NCI-H1436 treated with DMSO at 0.1 percent for 48 hours (cell line): Measurements from ENCODE around the gene HOXB8.

Source experiments
- DNase-seq: peaks from one replicate; lab custom pipeline; 2025; lab: John Stamatoyannopoulos, UW

HOXB8 gene

DNA sequence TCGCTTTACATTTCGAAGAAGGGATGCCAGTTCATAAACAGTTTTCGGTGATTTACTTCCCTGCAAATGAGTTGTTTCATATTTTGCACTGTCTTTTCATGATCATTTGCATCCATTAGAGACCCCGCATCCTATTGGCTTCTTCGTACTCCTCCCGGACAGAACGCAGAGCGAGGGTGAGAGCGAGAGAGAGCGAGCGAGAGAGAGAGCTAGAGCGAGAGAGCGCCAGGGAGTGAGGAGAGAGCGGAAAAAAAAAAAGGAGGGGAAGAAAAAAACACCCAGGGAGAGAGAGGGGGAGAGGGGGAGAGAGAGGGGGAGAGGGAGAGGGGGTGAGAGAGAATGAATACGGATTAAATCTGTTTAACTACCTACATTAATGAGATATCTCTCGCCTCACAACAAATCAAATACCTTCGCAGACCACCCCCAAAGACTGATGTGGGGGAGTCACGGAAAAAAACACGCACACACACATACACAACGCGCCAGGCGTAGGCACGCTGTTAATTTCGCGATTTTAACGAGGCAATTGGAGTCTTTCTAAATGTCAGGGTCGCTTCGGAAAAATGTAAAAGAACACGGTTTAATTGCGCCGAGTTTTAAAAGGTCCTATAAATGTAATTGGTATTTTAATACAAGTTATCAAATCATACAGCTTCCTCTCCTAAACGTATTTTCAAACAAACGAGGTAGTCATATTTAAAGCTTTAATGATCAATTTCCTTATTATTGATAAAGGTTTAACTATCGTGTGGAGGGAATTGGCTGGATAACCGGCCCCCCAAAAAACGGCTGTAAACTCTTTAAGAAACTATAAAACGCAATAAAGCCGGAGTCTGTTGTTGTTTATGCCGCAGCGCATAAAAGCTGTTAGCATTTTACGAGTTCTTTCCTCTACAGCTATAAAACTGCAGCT lies at the start of gene HOXB8:
Gene HOXB8, minus strand, starts transcription at position 246 of the 916 bp plus-strand sequence. CDS start 588 bp downstream, outside the sequence.
- DNase-seq, result no peak

- DNase-seq, result no peak
Observed at GRCh38 chr17:48663134-48663924, 48.2 kb upstream of the HOXB8 start.

DNA sequence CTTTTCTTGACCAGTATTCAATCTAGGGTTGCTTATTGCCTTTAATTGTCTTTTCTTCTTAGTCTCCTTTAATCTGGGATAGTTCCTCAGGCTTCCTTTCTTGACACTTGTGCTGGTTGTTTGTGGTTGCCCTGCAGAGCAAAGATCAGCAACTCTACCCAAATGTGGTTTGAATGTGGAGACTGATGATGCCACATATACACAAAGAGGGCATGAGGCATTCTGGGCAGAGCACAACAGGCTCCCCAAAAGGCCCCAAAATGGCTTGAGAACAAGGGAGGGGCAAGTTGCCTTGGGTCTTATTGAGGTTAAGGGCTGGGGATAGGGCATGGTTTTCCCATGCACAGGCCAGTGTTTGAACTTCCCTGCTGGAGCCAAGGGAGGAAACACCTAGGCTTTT lies 40.8 kb upstream of the HOXB8 start:
- no peak for DNase-seq

DNA sequence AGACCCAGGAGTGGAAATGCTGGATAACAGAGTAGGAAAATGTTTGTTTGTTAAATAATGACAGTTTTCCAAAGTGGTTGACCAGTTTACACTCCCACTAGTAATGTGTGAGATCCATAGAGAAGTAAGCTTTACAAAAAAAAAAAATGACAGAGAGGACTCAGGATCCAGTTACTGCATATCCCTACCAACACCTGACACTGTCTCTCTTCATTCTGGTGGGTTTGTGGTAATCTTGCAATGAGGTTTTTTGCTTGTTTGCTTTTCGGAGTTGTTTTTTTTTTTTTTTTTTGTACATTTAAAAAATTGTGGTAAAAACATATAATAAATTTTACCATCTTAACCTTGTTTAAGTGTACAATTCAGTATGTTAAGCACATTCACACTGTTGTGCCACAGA lies 34.6 kb upstream of the HOXB8 start:
- DNase-seq, result no peak

DNA sequence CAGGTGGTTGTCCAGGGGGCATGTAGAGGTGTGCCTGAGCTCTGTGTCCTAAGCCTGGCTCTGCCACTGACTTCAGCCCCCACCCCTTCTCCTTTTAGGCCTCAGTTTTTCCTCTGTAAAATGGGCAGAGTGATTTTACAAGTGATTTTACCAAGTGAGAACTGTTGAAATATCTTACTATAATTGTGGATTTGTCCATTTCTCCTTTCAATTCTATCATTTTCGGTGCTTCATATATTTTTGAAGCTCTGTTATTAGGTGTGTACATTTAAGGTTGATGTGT lies 32.8 kb upstream of the HOXB8 start:
- DNase-seq, result no peak

- no peak for DNase-seq
Observed at GRCh38 chr17:48647103-48647962, 32.2 kb upstream of the HOXB8 start.

GRCh38 chr17:48646183-48647102 lies 31.4 kb upstream of the HOXB8 start:
- DNase-seq, result no peak

GRCh38 chr17:48645639-48646182 lies 30.6 kb upstream of the HOXB8 start:
- no peak for DNase-seq

DNA sequence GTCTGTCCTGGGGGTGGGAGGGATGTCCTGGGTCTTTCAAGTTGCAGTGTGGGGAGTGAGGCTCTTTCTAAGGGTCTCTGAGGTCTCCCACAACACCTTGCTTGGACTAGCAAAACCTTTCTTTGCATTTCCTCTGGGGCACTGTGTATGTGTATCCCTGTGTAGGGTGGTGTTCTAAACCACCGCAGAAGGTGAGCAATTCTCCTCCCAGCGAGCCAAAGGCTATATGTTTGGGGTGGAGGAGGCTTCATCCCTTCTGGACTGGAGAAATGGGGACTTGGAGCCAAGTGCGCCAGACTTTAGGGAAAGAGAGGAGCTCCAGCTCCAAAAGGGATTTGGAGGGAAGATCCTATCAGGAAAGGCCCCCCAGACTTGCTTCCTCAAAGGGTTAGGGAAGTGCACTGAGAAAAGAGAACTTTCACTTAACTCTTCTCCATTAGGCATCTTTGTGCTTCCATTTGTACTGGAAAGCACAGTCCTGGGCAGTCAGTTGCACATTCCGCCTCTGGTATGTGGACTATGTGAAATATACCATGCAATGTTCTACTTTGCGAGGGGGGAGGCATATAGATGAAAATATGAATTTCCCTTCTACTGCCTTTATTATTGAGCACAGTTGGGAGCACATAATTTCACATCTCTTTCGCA lies 29.9 kb upstream of the HOXB8 start:
- DNase-seq, result no peak

DNA sequence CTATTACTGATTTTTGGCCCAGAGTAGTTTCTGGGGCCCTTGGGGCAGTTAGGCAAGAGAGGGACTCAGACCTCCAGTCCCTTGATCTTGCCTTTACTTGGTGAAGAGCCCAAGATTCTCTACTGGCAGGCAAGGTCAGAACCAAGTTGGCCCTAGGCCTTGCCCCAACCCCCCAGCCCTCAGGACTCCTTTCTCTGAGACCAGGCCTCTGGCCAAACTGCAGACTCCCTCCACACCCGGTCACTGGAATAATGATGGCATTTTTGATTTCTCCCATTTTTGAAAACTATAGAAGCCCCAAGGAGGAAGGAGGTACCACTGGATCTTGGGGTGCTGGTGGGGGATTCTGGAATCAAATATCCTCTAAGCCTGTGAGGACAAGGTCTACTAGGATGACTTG lies 29.1 kb upstream of the HOXB8 start:
- no peak for DNase-seq

GRCh38 chr17:48643697-48644012 lies 28.6 kb upstream of the HOXB8 start:
- DNase-seq, result no peak

GRCh38 chr17:48642843-48643696 lies 28.0 kb upstream of the HOXB8 start:
- no peak for DNase-seq

DNA sequence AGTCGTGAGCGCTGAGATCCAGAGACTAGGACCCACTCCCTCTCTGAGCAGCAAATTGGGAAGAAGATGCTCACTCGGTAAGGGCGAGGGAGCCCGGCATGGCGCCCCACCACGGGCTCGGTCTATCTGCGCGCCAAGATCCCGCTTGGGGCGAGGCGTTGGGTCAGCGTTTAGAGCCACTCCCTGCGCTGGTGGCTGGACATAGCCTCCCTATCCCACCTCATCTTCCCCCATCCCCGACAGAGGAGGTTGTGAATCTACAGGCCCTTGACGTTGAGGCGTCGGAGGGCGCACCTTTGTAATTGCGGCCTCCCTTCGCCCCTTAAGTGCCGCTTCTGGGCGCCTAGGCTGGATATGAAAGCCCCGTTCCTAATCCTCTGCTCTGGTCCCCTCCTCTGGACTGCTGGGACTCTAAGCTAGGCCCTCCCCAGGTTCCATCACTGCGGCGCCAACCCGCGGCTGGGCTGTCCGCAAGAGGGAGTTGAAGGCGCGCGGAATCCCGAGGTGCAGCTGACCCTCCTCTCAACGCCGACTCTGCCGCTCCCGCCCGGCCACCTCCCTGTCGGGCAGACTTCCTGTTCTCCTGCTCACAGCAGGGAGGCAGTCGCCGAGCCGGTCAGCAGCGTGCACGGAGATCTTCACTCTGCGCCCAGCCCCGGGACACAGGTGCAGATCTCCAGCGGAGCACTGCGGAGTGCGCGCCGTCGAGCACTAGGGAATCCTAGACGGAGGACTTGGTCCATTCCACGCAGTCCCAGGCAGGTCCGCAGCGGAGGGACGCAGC lies 27.2 kb upstream of the HOXB8 start:
- no peak for DNase-seq

DNA sequence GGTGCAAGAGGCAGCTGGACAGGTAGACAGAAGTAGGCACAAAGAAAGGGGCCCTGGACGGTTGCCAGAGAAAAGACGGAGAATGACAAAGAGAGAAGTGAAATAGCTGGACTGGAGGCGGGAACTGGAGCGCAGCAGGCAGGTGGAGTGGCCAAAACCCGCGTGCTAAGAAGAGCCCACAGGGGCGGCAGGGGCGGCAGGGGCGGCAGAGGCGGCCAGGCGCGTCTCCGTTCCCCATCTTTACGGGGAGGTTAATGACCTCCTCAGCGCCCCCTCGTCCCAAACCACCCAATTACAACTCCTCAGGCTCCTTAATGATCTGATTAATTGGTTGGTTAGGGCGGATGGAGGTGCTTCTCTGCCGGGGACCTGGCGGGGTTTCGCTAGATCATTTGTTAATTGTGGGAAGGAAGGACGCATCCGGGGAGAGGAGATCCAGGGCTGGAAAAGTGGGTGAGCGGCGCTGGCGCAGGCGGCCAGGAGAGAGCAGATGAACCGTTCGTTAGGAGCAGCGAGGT lies 26.5 kb upstream of the HOXB8 start:
- no peak for DNase-seq

GRCh38 chr17:48640858-48641180 lies 25.7 kb upstream of the HOXB8 start:
- DNase-seq, result no peak

- DNase-seq, result no peak
Observed at GRCh38 chr17:48639982-48640857, 25.1 kb upstream of the HOXB8 start.

DNA sequence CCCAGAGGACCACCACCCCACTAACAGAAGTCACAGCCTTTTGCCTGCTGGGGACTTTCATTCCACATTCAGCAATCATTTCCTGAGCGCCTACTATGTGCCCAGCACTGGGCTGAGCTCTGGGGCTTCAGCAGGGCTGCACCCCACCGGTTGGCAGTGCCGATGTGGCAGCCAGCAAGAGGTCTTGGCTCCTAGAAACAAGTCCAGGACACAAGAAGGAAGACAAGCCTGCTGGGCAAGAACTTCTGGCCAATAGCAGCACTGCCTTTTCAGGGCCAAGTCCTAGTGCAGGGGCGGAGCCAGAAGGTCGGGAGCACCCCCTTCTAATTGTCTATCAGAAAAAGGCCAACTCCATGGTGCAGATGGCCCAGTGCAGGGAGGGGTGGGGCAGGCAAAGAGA lies 24.0 kb upstream of the HOXB8 start:
- no peak for DNase-seq
